ENCODE measurements around the gene NOL8.

DNA sequence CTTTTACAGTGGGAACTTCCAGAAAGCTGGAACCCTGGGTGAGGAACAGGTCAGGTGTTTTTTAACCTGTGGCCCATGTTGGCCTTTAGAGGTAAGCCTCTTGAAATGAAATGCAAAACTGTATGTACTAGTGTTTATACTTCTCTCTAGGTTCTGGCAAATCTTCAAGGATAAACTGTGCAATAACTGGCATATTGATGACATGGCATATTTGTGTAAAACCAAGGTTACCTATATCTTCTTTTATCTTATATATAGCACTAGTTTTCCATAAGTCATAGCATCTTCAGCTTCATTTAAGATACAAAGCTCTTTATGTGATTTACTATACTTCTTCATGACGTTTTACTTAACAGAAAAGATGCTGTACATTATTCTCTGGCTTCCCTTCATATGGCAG, 24.2 kb downstream of the NOL8 start:
- TF ChIP-seq, protein P1, sequence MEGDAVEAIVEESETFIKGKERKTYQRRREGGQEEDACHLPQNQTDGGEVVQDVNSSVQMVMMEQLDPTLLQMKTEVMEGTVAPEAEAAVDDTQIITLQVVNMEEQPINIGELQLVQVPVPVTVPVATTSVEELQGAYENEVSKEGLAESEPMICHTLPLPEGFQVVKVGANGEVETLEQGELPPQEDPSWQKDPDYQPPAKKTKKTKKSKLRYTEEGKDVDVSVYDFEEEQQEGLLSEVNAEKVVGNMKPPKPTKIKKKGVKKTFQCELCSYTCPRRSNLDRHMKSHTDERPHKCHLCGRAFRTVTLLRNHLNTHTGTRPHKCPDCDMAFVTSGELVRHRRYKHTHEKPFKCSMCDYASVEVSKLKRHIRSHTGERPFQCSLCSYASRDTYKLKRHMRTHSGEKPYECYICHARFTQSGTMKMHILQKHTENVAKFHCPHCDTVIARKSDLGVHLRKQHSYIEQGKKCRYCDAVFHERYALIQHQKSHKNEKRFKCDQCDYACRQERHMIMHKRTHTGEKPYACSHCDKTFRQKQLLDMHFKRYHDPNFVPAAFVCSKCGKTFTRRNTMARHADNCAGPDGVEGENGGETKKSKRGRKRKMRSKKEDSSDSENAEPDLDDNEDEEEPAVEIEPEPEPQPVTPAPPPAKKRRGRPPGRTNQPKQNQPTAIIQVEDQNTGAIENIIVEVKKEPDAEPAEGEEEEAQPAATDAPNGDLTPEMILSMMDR (IDR thresholded peaks at IDR 0.05) = no peak
- TF ChIP-seq POLR2AphosphoS5 (IDR thresholded peaks at IDR 0.05; ENCODE audit: low read depth, low read length) (no peak), SIN3A (IDR thresholded peaks at IDR 0.05; ENCODE audit: borderline replicate concordance, insufficient read depth, low read depth, low read length) (no peak)
- TF ChIP-seq, protein P2, sequence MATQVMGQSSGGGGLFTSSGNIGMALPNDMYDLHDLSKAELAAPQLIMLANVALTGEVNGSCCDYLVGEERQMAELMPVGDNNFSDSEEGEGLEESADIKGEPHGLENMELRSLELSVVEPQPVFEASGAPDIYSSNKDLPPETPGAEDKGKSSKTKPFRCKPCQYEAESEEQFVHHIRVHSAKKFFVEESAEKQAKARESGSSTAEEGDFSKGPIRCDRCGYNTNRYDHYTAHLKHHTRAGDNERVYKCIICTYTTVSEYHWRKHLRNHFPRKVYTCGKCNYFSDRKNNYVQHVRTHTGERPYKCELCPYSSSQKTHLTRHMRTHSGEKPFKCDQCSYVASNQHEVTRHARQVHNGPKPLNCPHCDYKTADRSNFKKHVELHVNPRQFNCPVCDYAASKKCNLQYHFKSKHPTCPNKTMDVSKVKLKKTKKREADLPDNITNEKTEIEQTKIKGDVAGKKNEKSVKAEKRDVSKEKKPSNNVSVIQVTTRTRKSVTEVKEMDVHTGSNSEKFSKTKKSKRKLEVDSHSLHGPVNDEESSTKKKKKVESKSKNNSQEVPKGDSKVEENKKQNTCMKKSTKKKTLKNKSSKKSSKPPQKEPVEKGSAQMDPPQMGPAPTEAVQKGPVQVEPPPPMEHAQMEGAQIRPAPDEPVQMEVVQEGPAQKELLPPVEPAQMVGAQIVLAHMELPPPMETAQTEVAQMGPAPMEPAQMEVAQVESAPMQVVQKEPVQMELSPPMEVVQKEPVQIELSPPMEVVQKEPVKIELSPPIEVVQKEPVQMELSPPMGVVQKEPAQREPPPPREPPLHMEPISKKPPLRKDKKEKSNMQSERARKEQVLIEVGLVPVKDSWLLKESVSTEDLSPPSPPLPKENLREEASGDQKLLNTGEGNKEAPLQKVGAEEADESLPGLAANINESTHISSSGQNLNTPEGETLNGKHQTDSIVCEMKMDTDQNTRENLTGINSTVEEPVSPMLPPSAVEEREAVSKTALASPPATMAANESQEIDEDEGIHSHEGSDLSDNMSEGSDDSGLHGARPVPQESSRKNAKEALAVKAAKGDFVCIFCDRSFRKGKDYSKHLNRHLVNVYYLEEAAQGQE (IDR thresholded peaks at IDR 0.05; ENCODE audit: insufficient read depth in 1 of 2, low read depth in 2 of 2, low read length in 1 of 2) = no peak

All from Panc1 (cell line).